GM23338 (cell line): ENCODE data around the gene LHX3. TPM values are rescaled to one million over a fixed set of nuclear protein-coding genes. Genes with fewer than 3 reads are reported as not detected.

Experiments used
- ATAC-seq: fragments of 200-7000 bp; cut with Tn5 transposase; 3 replicates; pipeline ENCODE4 v1.9.1; 2020
- DNase-seq: peaks from one replicate; pipeline ENCODE4 v3.0.0-alpha.2; 2015; ENCODE audit warnings: low spot score
- H2AFZ ChIP-seq: fragments of 200-600 bp; sonication (generic); 2 replicates; pipeline ENCODE4 v1.8.0; 2016; ENCODE audit warnings: antibody characterized with exemption, mild to moderate bottlenecking, moderate library complexity
- H3F3A ChIP-seq: fragments of 200-600 bp; sonication (generic); replicated peaks from 2 replicates; pipeline ENCODE4 v1.8.0; 2017; ENCODE audit warnings: antibody characterized with exemption, mixed run types, low read depth
- H3K27ac ChIP-seq: fragments of 200-600 bp; sonication (generic); 2 replicates; pipeline ENCODE4 v1.6.1; 2016; ENCODE audit warnings: low read depth
- H3K27me3 ChIP-seq: fragments of 200-600 bp; sonication (generic); 2 replicates; pipeline ENCODE4 v1.8.0; 2016; ENCODE audit warnings: mild to moderate bottlenecking, mixed run types, moderate library complexity; ENCODE audit not compliant: insufficient read depth
- H3K36me3 ChIP-seq: fragments of 200-600 bp; sonication (generic); 2 replicates; pipeline ENCODE4 v1.8.0; 2016; ENCODE audit warnings: mild to moderate bottlenecking; ENCODE audit not compliant: insufficient read depth
- H3K4me1 ChIP-seq: fragments of 200-600 bp; sonication (generic); 2 replicates; pipeline ENCODE4 v1.8.0; 2016; ENCODE audit warnings: mild to moderate bottlenecking, moderate library complexity; ENCODE audit not compliant: insufficient read depth
- H3K4me2 ChIP-seq: fragments of 200-600 bp; sonication (generic); 2 replicates; pipeline ENCODE4 v1.7.1; 2017; ENCODE audit warnings: mixed run types
- H3K4me3 ChIP-seq: fragments of 200-600 bp; sonication (generic); 2 replicates; pipeline ENCODE4 v1.6.1; 2016; ENCODE audit warnings: mixed run types
- H3K79me2 ChIP-seq: fragments of 200-600 bp; sonication (generic); replicated peaks from 2 replicates; pipeline ENCODE4 v1.8.0; 2017; ENCODE audit warnings: mild to moderate bottlenecking; ENCODE audit not compliant: insufficient read depth
- H3K9me2 ChIP-seq: fragments of 200-600 bp; sonication (generic); 2 replicates; pipeline ENCODE4 v1.8.0; 2017; ENCODE audit not compliant: insufficient read depth
- H4K20me1 ChIP-seq: fragments of 200-600 bp; sonication (generic); replicated peaks from 2 replicates; pipeline ENCODE4 v1.8.0; 2017; ENCODE audit warnings: mild to moderate bottlenecking; ENCODE audit not compliant: insufficient read depth
- H3K27ac Mint-ChIP-seq: 2 replicates; pipeline ENCODE4 v1.8.0; 2020; ENCODE audit warnings: inconsistent platforms, mild to moderate bottlenecking, moderate library complexity, mixed read lengths
- H3K27me3 Mint-ChIP-seq: 3 replicates; pipeline ENCODE4 v1.8.0; 2022; ENCODE audit warnings: low read depth, mild to moderate bottlenecking, moderate library complexity, mixed read lengths, inconsistent platforms; ENCODE audit not compliant: insufficient read depth, poor library complexity
- H3K36me3 Mint-ChIP-seq: 3 replicates; pipeline ENCODE4 v1.8.0; 2021; ENCODE audit warnings: low read depth, mild to moderate bottlenecking, inconsistent platforms, moderate library complexity, mixed read lengths
- H3K4me1 Mint-ChIP-seq: 3 replicates; pipeline ENCODE4 v1.8.0; 2020; ENCODE audit warnings: mild to moderate bottlenecking, inconsistent platforms, mixed read lengths
- H3K4me3 Mint-ChIP-seq: 3 replicates; pipeline ENCODE4 v1.8.0; 2021; ENCODE audit warnings: moderate library complexity, mild to moderate bottlenecking, inconsistent platforms, mixed read lengths
- H3K9me3 Mint-ChIP-seq: 3 replicates; pipeline ENCODE4 v1.8.0; 2020; ENCODE audit warnings: moderate library complexity, mild to moderate bottlenecking, inconsistent platforms, mixed read lengths
- EZH2 ChIP-seq: fragments of 200-600 bp; sonication (generic); IDR thresholded peaks from one replicate; pipeline ENCODE4 v1.8.0; 2017; ENCODE audit warnings: antibody characterized with exemption, mild to moderate bottlenecking, low read depth; ENCODE audit not compliant: unreplicated experiment
- EZH2phosphoT487 ChIP-seq: fragments of 200-600 bp; sonication (generic); IDR thresholded peaks from one replicate; pipeline ENCODE4 v1.8.1; 2018; ENCODE audit warnings: antibody characterized with exemption; ENCODE audit not compliant: unreplicated experiment
- NANOG ChIP-seq: IDR thresholded peaks from 2 replicates; pipeline ENCODE4 v1.6.1; 2016; ENCODE audit warnings: antibody characterized with exemption, borderline replicate concordance
- POLR2AphosphoS5 ChIP-seq: IDR thresholded peaks from 2 replicates; pipeline ENCODE4 v1.6.1; 2016; ENCODE audit warnings: antibody characterized with exemption, low read depth
- STAT1 ChIP-seq: IDR thresholded peaks from one replicate; pipeline ENCODE4 v1.6.1; 2016; ENCODE audit warnings: antibody characterized with exemption; ENCODE audit not compliant: unreplicated experiment
- ZNF114 ChIP-seq: fragments of 250-450 bp; sonication (Bioruptor Pico); IDR thresholded peaks from 2 replicates; pipeline ENCODE4 v1.5.0; 2020; ENCODE audit warnings: mild to moderate bottlenecking, moderate library complexity
- polyA plus RNA-seq: library from polyadenylated mRNA; unstranded; fragments of >200 nt; fragmentation: Nextera tagmentation; extraction: Ambion mirVana; gene quantifications from 2 replicates; pipeline ENCODE4 v1.2.1, GENCODE V29; 2016
- total RNA-seq: library from RNA; depleted of rRNA; stranded (reverse); fragments of >200 nt; shearing (Covaris generic); gene quantifications from 2 replicates; pipeline ENCODE4 v1.2.3, GENCODE V29; 2014
- TF ChIP-seq, protein P1 (sequence below): IDR thresholded peaks from 2 replicates; pipeline ENCODE4 v1.6.1; 2016; ENCODE audit warnings: antibody characterized with exemption
- TF ChIP-seq, protein P2 (sequence below): fragments of 250-450 bp; sonication (Bioruptor Pico); IDR thresholded peaks from 2 replicates; pipeline ENCODE4 v1.5.0; 2020; ENCODE audit warnings: mild to moderate bottlenecking, moderate library complexity
- TF ChIP-seq, protein P3 (sequence below): IDR thresholded peaks from one replicate; pipeline ENCODE4 v1.6.1; 2018; ENCODE audit warnings: antibody characterized with exemption; ENCODE audit not compliant: unreplicated experiment
- TF ChIP-seq, protein P4 (sequence below), 2 experiments: fragments of 200-600 bp in 1 of 2; sonication (generic) in 1 of 2; conservative IDR thresholded peaks; 2 replicates each; pipeline versions ENCODE4 v1.5.1 to v1.6.1; 2016 to 2017; ENCODE audit warnings: antibody characterized with exemption in 2 of 2, low read depth in 2 of 2, mild to moderate bottlenecking in 2 of 2, moderate library complexity in 1 of 2

Gene LHX3
- total and polyA plus RNA-seq, 2 experiments from 2014 or later = 0.08 TPM; not detected in 1

DNA sequence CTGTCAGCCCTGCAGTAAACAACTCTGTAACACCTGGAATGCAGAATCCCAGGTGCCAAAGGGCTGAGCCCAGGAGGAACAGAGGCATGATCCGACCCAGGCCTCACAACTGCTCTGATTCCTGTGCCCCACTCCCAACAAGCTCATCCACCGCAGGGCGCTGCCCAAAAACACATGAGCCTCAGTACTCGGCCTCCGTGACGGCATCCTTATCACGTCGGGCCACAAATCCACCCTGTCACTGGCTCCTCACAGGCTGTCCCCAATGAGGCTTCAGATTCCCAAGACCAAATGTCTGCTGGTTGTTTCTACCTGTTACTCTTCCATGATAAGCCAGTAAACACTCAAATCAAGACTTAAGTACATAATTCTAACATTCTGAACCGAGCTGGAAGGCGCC, 25.4 kb upstream of the LHX3 start:
- Histone ChIP-seq H3K4me1 (no peaks in the 10 kb centered on the region), H3F3A (0 out of 2 replicates have a peak, but pooled peaks cover 3% of the 10 kb centered on the region), H3K27ac (no peak overlapping the region), H3K4me2 (no peak overlapping the region), H3K27me3 (no peaks in the 10 kb centered on the region), H2AFZ (no peak overlapping the region), H3K4me3 (no peak overlapping the region), H4K20me1 (peaks cover 51% of the 10 kb centered on the region), H3K36me3 (no peaks in the 10 kb centered on the region), H3K79me2 (peaks cover 86% of the 10 kb centered on the region), H3K9me2 (no peaks in the 10 kb centered on the region)
- H3K27ac Mint-ChIP-seq = no peak overlapping the region
- peaks cover 20% of the 10 kb centered on the region for H3K4me1 Mint-ChIP-seq
- H3K4me3 Mint-ChIP-seq = no peak overlapping the region
- TF ChIP-seq NANOG (no peak), EZH2phosphoT487 (no peak), EZH2 (no peak), POLR2AphosphoS5 (no peak), STAT1 (no peak), ZNF114 (CRISPR knock-in tag) (no peak)
- TF ChIP-seq, protein P1, sequence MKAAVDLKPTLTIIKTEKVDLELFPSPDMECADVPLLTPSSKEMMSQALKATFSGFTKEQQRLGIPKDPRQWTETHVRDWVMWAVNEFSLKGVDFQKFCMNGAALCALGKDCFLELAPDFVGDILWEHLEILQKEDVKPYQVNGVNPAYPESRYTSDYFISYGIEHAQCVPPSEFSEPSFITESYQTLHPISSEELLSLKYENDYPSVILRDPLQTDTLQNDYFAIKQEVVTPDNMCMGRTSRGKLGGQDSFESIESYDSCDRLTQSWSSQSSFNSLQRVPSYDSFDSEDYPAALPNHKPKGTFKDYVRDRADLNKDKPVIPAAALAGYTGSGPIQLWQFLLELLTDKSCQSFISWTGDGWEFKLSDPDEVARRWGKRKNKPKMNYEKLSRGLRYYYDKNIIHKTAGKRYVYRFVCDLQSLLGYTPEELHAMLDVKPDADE = no peak
- TF ChIP-seq, protein P2, sequence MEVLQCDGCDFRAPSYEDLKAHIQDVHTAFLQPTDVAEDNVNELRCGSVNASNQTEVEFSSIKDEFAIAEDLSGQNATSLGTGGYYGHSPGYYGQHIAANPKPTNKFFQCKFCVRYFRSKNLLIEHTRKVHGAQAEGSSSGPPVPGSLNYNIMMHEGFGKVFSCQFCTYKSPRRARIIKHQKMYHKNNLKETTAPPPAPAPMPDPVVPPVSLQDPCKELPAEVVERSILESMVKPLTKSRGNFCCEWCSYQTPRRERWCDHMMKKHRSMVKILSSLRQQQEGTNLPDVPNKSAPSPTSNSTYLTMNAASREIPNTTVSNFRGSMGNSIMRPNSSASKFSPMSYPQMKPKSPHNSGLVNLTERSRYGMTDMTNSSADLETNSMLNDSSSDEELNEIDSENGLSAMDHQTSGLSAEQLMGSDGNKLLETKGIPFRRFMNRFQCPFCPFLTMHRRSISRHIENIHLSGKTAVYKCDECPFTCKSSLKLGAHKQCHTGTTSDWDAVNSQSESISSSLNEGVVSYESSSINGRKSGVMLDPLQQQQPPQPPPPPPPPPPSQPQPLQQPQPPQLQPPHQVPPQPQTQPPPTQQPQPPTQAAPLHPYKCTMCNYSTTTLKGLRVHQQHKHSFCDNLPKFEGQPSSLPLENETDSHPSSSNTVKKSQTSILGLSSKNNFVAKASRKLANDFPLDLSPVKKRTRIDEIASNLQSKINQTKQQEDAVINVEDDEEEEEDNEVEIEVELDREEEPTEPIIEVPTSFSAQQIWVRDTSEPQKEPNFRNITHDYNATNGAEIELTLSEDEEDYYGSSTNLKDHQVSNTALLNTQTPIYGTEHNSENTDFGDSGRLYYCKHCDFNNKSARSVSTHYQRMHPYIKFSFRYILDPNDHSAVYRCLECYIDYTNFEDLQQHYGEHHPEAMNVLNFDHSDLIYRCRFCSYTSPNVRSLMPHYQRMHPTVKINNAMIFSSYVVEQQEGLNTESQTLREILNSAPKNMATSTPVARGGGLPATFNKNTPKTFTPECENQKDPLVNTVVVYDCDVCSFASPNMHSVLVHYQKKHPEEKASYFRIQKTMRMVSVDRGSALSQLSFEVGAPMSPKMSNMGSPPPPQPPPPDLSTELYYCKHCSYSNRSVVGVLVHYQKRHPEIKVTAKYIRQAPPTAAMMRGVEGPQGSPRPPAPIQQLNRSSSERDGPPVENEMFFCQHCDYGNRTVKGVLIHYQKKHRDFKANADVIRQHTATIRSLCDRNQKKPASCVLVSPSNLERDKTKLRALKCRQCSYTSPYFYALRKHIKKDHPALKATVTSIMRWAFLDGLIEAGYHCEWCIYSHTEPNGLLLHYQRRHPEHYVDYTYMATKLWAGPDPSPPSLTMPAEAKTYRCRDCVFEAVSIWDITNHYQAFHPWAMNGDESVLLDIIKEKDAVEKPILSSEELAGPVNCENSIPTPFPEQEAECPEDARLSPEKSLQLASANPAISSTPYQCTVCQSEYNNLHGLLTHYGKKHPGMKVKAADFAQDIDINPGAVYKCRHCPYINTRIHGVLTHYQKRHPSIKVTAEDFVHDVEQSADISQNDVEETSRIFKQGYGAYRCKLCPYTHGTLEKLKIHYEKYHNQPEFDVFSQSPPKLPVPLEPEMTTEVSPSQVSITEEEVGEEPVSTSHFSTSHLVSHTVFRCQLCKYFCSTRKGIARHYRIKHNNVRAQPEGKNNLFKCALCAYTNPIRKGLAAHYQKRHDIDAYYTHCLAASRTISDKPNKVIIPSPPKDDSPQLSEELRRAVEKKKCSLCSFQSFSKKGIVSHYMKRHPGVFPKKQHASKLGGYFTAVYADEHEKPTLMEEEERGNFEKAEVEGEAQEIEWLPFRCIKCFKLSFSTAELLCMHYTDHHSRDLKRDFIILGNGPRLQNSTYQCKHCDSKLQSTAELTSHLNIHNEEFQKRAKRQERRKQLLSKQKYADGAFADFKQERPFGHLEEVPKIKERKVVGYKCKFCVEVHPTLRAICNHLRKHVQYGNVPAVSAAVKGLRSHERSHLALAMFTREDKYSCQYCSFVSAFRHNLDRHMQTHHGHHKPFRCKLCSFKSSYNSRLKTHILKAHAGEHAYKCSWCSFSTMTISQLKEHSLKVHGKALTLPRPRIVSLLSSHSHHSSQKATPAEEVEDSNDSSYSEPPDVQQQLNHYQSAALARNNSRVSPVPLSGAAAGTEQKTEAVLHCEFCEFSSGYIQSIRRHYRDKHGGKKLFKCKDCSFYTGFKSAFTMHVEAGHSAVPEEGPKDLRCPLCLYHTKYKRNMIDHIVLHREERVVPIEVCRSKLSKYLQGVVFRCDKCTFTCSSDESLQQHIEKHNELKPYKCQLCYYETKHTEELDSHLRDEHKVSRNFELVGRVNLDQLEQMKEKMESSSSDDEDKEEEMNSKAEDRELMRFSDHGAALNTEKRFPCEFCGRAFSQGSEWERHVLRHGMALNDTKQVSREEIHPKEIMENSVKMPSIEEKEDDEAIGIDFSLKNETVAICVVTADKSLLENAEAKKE = no peak
- TF ChIP-seq, protein P3, sequence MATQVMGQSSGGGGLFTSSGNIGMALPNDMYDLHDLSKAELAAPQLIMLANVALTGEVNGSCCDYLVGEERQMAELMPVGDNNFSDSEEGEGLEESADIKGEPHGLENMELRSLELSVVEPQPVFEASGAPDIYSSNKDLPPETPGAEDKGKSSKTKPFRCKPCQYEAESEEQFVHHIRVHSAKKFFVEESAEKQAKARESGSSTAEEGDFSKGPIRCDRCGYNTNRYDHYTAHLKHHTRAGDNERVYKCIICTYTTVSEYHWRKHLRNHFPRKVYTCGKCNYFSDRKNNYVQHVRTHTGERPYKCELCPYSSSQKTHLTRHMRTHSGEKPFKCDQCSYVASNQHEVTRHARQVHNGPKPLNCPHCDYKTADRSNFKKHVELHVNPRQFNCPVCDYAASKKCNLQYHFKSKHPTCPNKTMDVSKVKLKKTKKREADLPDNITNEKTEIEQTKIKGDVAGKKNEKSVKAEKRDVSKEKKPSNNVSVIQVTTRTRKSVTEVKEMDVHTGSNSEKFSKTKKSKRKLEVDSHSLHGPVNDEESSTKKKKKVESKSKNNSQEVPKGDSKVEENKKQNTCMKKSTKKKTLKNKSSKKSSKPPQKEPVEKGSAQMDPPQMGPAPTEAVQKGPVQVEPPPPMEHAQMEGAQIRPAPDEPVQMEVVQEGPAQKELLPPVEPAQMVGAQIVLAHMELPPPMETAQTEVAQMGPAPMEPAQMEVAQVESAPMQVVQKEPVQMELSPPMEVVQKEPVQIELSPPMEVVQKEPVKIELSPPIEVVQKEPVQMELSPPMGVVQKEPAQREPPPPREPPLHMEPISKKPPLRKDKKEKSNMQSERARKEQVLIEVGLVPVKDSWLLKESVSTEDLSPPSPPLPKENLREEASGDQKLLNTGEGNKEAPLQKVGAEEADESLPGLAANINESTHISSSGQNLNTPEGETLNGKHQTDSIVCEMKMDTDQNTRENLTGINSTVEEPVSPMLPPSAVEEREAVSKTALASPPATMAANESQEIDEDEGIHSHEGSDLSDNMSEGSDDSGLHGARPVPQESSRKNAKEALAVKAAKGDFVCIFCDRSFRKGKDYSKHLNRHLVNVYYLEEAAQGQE = no peak
- TF ChIP-seq, protein P4, sequence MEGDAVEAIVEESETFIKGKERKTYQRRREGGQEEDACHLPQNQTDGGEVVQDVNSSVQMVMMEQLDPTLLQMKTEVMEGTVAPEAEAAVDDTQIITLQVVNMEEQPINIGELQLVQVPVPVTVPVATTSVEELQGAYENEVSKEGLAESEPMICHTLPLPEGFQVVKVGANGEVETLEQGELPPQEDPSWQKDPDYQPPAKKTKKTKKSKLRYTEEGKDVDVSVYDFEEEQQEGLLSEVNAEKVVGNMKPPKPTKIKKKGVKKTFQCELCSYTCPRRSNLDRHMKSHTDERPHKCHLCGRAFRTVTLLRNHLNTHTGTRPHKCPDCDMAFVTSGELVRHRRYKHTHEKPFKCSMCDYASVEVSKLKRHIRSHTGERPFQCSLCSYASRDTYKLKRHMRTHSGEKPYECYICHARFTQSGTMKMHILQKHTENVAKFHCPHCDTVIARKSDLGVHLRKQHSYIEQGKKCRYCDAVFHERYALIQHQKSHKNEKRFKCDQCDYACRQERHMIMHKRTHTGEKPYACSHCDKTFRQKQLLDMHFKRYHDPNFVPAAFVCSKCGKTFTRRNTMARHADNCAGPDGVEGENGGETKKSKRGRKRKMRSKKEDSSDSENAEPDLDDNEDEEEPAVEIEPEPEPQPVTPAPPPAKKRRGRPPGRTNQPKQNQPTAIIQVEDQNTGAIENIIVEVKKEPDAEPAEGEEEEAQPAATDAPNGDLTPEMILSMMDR (conservative IDR thresholded peaks at IDR 0.05; ENCODE audit: low read depth in 2 of 2) = no peak
- DNase-seq = no peak
- H3K27me3 Mint-ChIP-seq = peaks cover 12% of the 10 kb centered on the region
- no peak for ATAC-seq
- peaks cover 5% of the 10 kb centered on the region; the same call in 2 of the 3 replicates for H3K36me3 Mint-ChIP-seq
- H3K9me3 Mint-ChIP-seq = no peaks in the 10 kb centered on the region
